ENCODE results near the gene LAMTOR2.
A peak's percentile ranks its signal among the peaks of the same experiment; 100 is the strongest.

- TF ChIP-seq, protein P1, sequence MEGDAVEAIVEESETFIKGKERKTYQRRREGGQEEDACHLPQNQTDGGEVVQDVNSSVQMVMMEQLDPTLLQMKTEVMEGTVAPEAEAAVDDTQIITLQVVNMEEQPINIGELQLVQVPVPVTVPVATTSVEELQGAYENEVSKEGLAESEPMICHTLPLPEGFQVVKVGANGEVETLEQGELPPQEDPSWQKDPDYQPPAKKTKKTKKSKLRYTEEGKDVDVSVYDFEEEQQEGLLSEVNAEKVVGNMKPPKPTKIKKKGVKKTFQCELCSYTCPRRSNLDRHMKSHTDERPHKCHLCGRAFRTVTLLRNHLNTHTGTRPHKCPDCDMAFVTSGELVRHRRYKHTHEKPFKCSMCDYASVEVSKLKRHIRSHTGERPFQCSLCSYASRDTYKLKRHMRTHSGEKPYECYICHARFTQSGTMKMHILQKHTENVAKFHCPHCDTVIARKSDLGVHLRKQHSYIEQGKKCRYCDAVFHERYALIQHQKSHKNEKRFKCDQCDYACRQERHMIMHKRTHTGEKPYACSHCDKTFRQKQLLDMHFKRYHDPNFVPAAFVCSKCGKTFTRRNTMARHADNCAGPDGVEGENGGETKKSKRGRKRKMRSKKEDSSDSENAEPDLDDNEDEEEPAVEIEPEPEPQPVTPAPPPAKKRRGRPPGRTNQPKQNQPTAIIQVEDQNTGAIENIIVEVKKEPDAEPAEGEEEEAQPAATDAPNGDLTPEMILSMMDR (IDR thresholded peaks at IDR 0.05; ENCODE audit: low read length), result peak; percentile 42
- TF ChIP-seq EZH2 (optimal IDR thresholded peaks at IDR 0.05; ENCODE audit: low read depth, low read length), result no peak
These were observed 1.5 kb upstream of the LAMTOR2 start for GRCh38 chr1:156052862-156053767.
